OCI-LY3 (cell line): ENCODE data around the gene COL8A2.

Source experiments
- H2AFZ ChIP-seq: fragments of 200-600, 300-600 bp; shearing (Covaris generic); 2 replicates; pipeline ENCODE4 v1.6.0; 2014; ENCODE audit warnings: antibody characterized with exemption, low read depth, low read length
- H3K27ac ChIP-seq: fragments of 200-600, 300-600 bp; sonication (generic); 2 replicates; pipeline ENCODE4 v1.5.1; 2014; ENCODE audit warnings: mild to moderate bottlenecking, low read length, moderate library complexity, mixed read lengths
- H3K27me3 ChIP-seq: fragments of 200-600, 300-600 bp; sonication (generic); 2 replicates; pipeline ENCODE4 v1.6.1; 2014; ENCODE audit warnings: low read depth, low read length, mixed read lengths
- H3K36me3 ChIP-seq: fragments of 200-600, 300-600 bp; sonication (generic); replicated peaks from 2 replicates; pipeline ENCODE3; 2014; ENCODE audit warnings: low read depth, low read length, mixed read lengths
- H3K4me1 ChIP-seq: fragments of 300-600, 200-600 bp; sonication (generic); 2 replicates; pipeline ENCODE4 v1.6.1; 2014; ENCODE audit warnings: low read length, mixed read lengths
- H3K4me2 ChIP-seq: fragments of 200-600, 300-600 bp; sonication (generic); 2 replicates; pipeline ENCODE4 v1.6.1; 2014; ENCODE audit warnings: low read length, mixed read lengths
- H3K4me3 ChIP-seq: fragments of 300-600, 200-600 bp; sonication (generic); 2 replicates; pipeline ENCODE4 v1.5.1; 2014; ENCODE audit warnings: antibody characterized with exemption, mild to moderate bottlenecking, low read length, moderate library complexity
- H3K79me2 ChIP-seq: fragments of 300-600, 200-600 bp; shearing (Covaris generic); 2 replicates; pipeline ENCODE4 v1.6.1; 2014; ENCODE audit warnings: mild to moderate bottlenecking, low read length, mixed read lengths
- H3K9ac ChIP-seq: fragments of 300-600, 200-600 bp; shearing (Covaris generic); 2 replicates; pipeline ENCODE4 v1.6.0; 2014; ENCODE audit warnings: mild to moderate bottlenecking, low read length, moderate library complexity
- H3K9me3 ChIP-seq: fragments of 200-600, 300-600 bp; shearing (Covaris generic); 2 replicates; pipeline ENCODE4 v1.6.1; 2014; ENCODE audit warnings: low read length, mixed read lengths; ENCODE audit not compliant: insufficient read depth
- H4K20me1 ChIP-seq: fragments of 200-600, 300-600 bp; sonication (generic); 2 replicates; pipeline ENCODE4 v1.6.1; 2016; ENCODE audit warnings: low read length, mixed read lengths; ENCODE audit not compliant: insufficient read depth
- CTCF ChIP-seq: fragments of 200-600, 300-600 bp; sonication (generic); IDR thresholded peaks from 2 replicates; pipeline ENCODE4 v1.5.1; 2014; ENCODE audit warnings: antibody characterized with exemption, low read length, low read depth
- EZH2phosphoT487 ChIP-seq: fragments of 200-600 bp; shearing (Covaris generic); IDR thresholded peaks from 2 replicates; pipeline ENCODE4 v1.6.1; 2018; ENCODE audit warnings: antibody characterized with exemption, mixed run types, low read depth

Gene COL8A2

GRCh38 chr1:36137776-36138175 lies 12.8 kb upstream of the COL8A2 start:
- no peaks in the 10 kb centered on the region for H3K4me1 ChIP-seq
- no peak overlapping the region for H3K4me2 ChIP-seq
- H3K27me3 ChIP-seq: no peaks in the 10 kb centered on the region
- no peak overlapping the region for H2AFZ ChIP-seq
- H4K20me1 ChIP-seq: no peaks in the 10 kb centered on the region
- H3K36me3 ChIP-seq: no peaks in the 10 kb centered on the region
- no peak overlapping the region for H3K27ac ChIP-seq
- H3K79me2 ChIP-seq: peaks cover 24% of the 10 kb centered on the region
- H3K4me3 ChIP-seq: no peak overlapping the region
- H3K9me3 ChIP-seq: no peaks in the 10 kb centered on the region
- TF ChIP-seq CTCF (no peak), EZH2phosphoT487 (no peak)
- H3K9ac ChIP-seq: no peak overlapping the region

GRCh38 chr1:36137226-36137625 lies 12.2 kb upstream of the COL8A2 start:
- TF ChIP-seq CTCF: no peak
- TF ChIP-seq EZH2phosphoT487: no peak
- no peak overlapping the region for H3K9ac ChIP-seq
- no peaks in the 10 kb centered on the region for H3K4me1 ChIP-seq
- no peaks in the 10 kb centered on the region for H4K20me1 ChIP-seq
- no peaks in the 10 kb centered on the region for H3K36me3 ChIP-seq
- no peaks in the 10 kb centered on the region for H3K27me3 ChIP-seq
- H3K27ac ChIP-seq: no peak overlapping the region
- no peaks in the 10 kb centered on the region for H3K9me3 ChIP-seq
- peaks cover 18% of the 10 kb centered on the region for H3K79me2 ChIP-seq
- H2AFZ ChIP-seq: no peak overlapping the region
- no peak overlapping the region for H3K4me3 ChIP-seq
- H3K4me2 ChIP-seq: no peak overlapping the region

GRCh38 chr1:36136535-36136934 lies 11.5 kb upstream of the COL8A2 start:
- Histone ChIP-seq H3K79me2 (peaks cover 14% of the 10 kb centered on the region; the same call in 1 of the 2 replicates), H3K9ac (no peak overlapping the region), H3K9me3 (no peaks in the 10 kb centered on the region), H3K4me1 (no peaks in the 10 kb centered on the region), H3K4me2 (no peak overlapping the region), H3K27ac (no peak overlapping the region), H3K36me3 (no peaks in the 10 kb centered on the region), H4K20me1 (no peaks in the 10 kb centered on the region), H3K4me3 (no peak overlapping the region), H3K27me3 (no peaks in the 10 kb centered on the region), H2AFZ (no peak overlapping the region)
- TF ChIP-seq CTCF: no peak
- no peak for TF ChIP-seq EZH2phosphoT487

GRCh38 chr1:36135796-36136195 lies 10.8 kb upstream of the COL8A2 start:
- H3K27ac ChIP-seq: no peak overlapping the region
- no peak for TF ChIP-seq CTCF
- TF ChIP-seq EZH2phosphoT487: no peak
- H3K79me2 ChIP-seq: 0 out of 2 replicates have a peak, but pooled peaks cover 8% of the 10 kb centered on the region
- H3K36me3 ChIP-seq: no peaks in the 10 kb centered on the region
- H3K4me3 ChIP-seq: no peak overlapping the region
- no peak overlapping the region for H2AFZ ChIP-seq
- no peaks in the 10 kb centered on the region for H3K4me1 ChIP-seq
- no peak overlapping the region for H3K9ac ChIP-seq
- no peaks in the 10 kb centered on the region for H3K9me3 ChIP-seq
- no peak overlapping the region for H3K4me2 ChIP-seq
- H3K27me3 ChIP-seq: no peaks in the 10 kb centered on the region
- no peaks in the 10 kb centered on the region for H4K20me1 ChIP-seq
